Astrocyte of the cerebellum (primary cell): ENCODE measurements around the gene ARHGEF11.

Source experiments
- DNase-seq: peaks from one replicate; pipeline ENCODE4 v3.0.0-alpha.2; 2011; ENCODE audit warnings: low read depth
- H3K4me3 ChIP-seq: 2 replicates; pipeline ENCODE4 v1.5.1; 2011; ENCODE audit warnings: mild to moderate bottlenecking, low read depth, low read length, moderate library complexity
- in situ Hi-C: cut with HindIII; loops from 2 replicates; pipeline ENCODE4 v1.10.0; 2017; ENCODE audit warnings: low sequenced_read_pairs
- TF ChIP-seq, protein P1 (sequence below): IDR thresholded peaks from 2 replicates; pipeline ENCODE4 v1.5.1; 2012; ENCODE audit warnings: low read length, low read depth, moderate library complexity, mild to moderate bottlenecking; ENCODE audit errors: missing control alignments

The ARHGEF11 gene

DNA sequence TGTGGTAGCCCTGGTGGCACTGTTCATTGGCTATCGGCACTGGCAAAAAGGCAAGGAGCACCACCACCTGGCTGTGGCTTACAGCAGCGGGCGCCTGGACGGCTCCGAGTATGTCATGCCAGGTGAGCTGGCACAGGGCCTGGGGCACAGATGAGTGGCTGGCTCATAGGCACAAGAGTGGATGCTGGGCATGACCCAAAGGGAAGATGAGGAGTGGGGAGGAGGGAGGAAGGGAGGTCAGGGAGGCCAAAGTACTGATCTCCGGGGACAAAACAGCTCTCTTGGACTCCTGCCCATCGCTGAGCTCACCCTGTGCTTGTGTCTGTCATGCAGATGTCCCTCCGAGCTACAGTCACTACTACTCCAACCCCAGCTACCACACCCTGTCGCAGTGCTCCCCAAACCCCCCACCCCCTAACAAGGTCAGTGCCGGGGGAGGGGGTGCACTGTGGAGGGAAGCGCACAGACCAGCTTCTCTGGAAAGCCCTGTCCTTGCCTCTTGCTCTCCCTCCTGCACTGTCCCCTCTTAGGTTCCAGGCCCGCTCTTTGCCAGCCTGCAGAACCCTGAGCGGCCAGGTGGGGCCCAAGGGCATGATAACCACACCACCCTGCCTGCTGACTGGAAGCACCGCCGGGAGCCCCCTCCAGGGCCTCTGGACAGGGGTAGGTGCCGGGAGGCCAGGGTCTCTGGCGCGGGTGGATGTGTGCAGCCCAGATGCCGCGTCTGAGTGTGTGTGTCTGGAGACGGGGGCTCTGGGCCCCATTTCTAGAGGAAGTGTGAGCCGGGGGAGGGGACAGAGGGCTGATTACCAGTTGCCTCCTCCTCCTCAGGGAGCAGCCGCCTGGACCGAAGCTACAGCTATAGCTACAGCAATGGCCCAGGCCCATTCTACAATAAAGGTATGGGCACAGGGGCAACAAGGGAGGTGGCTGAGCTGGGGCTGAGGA lies 132.4 kb downstream of the ARHGEF11 start:
- in situ Hi-C loops, result no loop called here
- TF ChIP-seq, protein P1, sequence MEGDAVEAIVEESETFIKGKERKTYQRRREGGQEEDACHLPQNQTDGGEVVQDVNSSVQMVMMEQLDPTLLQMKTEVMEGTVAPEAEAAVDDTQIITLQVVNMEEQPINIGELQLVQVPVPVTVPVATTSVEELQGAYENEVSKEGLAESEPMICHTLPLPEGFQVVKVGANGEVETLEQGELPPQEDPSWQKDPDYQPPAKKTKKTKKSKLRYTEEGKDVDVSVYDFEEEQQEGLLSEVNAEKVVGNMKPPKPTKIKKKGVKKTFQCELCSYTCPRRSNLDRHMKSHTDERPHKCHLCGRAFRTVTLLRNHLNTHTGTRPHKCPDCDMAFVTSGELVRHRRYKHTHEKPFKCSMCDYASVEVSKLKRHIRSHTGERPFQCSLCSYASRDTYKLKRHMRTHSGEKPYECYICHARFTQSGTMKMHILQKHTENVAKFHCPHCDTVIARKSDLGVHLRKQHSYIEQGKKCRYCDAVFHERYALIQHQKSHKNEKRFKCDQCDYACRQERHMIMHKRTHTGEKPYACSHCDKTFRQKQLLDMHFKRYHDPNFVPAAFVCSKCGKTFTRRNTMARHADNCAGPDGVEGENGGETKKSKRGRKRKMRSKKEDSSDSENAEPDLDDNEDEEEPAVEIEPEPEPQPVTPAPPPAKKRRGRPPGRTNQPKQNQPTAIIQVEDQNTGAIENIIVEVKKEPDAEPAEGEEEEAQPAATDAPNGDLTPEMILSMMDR, result no peak
- no peak overlapping the region for H3K4me3 ChIP-seq
- no peak for DNase-seq

DNA sequence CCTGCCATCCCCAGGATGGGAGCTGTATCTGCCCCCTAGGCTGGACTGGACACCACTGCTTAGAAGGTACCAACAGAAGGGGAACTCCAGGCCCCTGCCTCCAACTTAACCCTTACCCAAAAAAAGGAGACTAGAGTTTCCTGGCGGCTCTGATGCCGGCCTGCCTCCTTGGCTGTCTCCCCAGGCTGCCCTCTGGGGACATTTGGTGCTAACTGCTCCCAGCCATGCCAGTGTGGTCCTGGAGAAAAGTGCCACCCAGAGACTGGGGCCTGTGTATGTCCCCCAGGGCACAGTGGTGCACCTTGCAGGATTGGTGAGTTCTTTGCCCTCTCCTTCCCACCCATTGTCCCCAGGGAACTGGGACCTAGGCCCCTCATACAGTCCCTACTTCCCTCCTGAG lies 133.2 kb downstream of the ARHGEF11 start:
- in situ Hi-C loops, result no loop called here
- DNase-seq, result no peak
- TF ChIP-seq, protein P1, result no peak
- no peak overlapping the region for H3K4me3 ChIP-seq

DNA sequence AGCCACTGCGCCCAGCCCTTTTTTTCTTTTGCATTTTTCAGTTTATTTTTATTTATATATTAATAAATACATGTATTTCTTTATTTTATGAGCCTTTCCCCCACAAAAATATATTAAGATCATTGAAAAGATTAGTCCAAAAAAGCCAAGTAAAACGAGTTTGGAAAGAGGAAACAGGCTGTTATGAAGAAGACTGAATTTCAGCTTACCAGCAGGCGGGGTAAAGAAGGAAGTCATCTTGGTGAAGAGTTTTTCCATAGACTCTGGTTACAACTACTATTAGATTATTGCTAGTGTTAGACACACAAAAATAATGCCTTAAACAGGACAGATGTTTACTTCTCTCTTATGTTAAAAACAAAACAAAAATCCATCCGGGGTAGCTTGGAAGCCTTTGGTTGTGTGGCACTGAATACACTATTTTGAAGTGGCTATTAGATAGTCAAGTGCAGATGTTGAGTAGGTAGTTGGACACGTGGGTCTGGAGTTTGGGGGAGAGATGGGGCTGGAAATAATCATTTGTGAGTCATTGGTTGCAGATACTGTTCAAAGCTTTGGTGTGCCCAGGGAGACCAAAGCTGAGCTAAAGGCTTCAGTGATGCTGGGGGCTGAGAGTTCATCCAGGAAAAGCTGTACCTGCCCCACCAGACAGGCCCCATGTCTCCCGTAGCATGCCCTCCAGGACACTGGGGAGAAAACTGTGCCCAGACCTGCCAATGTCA lies 133.8 kb downstream of the ARHGEF11 start:
- no peak overlapping the region for H3K4me3 ChIP-seq
- DNase-seq, result no peak
- TF ChIP-seq, protein P1, result no peak
- in situ Hi-C loops, result no loop called here

DNA sequence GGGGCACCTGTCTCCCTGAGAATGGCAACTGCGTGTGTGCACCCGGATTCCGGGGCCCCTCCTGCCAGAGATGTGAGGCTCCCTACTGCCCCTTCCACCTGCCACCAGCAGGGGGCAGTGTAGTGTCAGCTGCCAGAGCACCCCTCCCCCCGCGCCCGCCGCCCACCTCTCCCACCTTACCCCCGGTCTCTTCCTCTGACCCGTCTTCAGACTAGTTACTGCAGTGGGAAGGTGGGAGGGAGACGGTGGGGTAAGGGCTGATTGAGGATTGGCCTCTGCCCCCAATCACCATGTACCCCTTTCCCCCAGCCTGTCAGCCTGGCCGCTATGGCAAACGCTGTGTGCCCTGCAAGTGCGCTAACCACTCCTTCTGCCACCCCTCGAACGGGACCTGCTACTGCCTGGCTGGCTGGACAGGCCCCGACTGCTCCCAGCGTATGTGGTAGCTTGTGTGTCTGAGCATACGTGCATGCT lies 135.2 kb downstream of the ARHGEF11 start:
- TF ChIP-seq, protein P1, result peak; percentile 70
- in situ Hi-C loops, result no loop called here
- no peak for DNase-seq
- H3K4me3 ChIP-seq, result no peak overlapping the region

DNA sequence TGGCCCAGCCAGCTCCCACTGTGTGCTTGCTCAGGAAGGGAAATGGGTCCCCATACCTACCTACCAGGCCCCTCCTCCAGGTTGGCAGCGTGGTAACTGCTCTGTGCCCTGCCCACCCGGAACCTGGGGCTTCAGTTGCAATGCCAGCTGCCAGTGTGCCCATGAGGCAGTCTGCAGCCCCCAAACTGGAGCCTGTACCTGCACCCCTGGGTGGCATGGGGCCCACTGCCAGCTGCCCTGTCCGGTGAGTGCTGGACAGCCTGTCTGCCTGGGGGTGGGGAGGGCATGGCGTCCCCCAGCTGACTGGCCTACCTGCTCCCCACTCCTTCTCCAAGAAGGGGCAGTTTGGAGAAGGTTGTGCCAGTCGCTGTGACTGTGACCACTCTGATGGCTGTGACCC lies 135.9 kb downstream of the ARHGEF11 start:
- no peak for DNase-seq
- H3K4me3 ChIP-seq, result no peak overlapping the region
- TF ChIP-seq, protein P1, result no peak
- in situ Hi-C loops, result no loop called here

DNA sequence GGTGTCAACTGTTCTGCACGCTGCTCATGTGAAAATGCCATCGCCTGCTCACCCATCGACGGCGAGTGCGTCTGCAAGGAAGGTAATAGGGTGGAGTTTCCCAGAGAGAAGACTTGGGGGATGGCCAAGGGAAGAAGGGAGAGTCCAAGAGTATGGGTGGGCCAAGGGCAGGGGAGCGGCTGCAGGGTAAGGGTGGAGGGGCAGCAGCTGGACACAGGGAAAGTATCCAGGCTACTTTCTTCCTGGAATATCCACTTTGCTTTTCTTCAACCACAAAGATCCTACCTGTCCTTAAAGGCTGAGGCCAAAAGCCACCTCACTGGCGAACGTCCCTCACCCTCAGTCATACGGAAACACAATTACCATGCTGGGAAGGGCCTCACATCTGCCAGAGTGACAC lies 136.6 kb downstream of the ARHGEF11 start:
- DNase-seq, result no peak
- in situ Hi-C loops, result no loop called here
- TF ChIP-seq, protein P1, result no peak
- no peak overlapping the region for H3K4me3 ChIP-seq
